Measurements from ENCODE around the gene GAGE13.

GAGE13 gene

DNA sequence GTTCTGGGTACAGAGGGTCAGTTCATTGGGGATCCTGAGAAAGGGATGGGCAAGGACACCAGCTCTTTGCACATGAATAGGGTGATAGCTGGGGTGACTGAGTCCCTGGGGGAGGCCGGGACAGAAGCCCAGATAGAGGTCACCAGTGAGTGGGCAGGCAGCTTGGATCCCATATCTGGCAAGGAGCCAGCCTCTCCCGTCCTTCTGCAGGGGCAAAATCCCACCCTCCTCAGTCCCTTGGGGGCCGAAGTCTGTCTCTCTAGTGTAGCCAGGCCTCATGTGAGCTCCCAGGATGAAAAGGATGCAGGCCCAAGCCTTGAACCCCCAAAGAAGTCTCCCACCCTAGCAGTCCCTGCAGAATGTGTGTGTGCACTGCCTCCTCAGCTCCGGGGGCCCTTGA lies 44.8 kb upstream of the GAGE13 start:
- no peaks in the 10 kb centered on the region for H3K4me1 ChIP-seq (ENCODE audit: insufficient read depth, low read length, severe bottlenecking)
- no peaks in the 10 kb centered on the region for H4K20me1 ChIP-seq (ENCODE audit: insufficient read depth, low read length)
- H3K4me3 ChIP-seq (ENCODE audit: low read depth, low read length, poor library complexity, severe bottlenecking): no peak overlapping the region
- H3F3A ChIP-seq (ENCODE audit: insufficient read depth, low read length): no peaks in the 10 kb centered on the region
- H2AFZ ChIP-seq (ENCODE audit: low read length): no peak overlapping the region
- H3K9me2 ChIP-seq (ENCODE audit: low read depth, low read length): no peaks in the 10 kb centered on the region
- no peak overlapping the region for H3K27ac ChIP-seq (ENCODE audit: low read depth, low read length, poor library complexity, severe bottlenecking)
- no peak overlapping the region for H3K4me2 ChIP-seq (ENCODE audit: low read length)
- H3K9ac ChIP-seq (ENCODE audit: low read length): no peak overlapping the region
- H3K36me3 ChIP-seq (ENCODE audit: insufficient read depth, low read length): no peaks in the 10 kb centered on the region; the same call in 1 of the 2 replicates
- no peaks in the 10 kb centered on the region for H3K79me2 ChIP-seq (ENCODE audit: insufficient read depth, low read length)
- TF ChIP-seq CTCF (IDR thresholded peaks at IDR 0.05; ENCODE audit: low read length): no peak
- TF ChIP-seq EZH2 (IDR thresholded peaks at IDR 0.05; ENCODE audit: borderline replicate concordance, low read length): no peak
- H3K27me3 ChIP-seq (ENCODE audit: insufficient read depth, low read length): no peaks in the 10 kb centered on the region
- H3K9me3 ChIP-seq (ENCODE audit: low read length): no peaks in the 10 kb centered on the region

DNA sequence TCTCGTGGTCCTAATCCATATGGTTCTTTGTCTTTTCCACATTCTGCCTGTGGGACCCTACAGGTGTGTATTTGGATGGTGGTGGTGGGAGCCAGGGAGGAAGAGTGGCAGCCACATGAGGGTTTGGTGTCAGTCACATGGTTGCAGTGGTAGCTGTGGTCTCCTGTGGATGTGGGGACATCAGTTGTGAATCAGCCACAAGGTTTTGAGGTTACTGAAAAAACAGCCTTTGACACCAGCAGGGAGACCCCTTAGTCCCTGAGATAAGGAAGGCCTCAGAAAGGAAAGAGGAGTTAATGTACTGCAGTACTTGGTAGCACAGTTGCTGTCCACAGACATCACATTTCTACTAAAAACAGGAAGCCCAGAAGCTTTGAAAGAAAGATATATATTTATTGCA lies 43.7 kb upstream of the GAGE13 start:
- no peaks in the 10 kb centered on the region for H3K4me1 ChIP-seq (ENCODE audit: insufficient read depth, low read length, severe bottlenecking)
- H2AFZ ChIP-seq (ENCODE audit: low read length): no peak overlapping the region
- no peaks in the 10 kb centered on the region for H3K27me3 ChIP-seq (ENCODE audit: insufficient read depth, low read length)
- H3K36me3 ChIP-seq (ENCODE audit: insufficient read depth, low read length): no peaks in the 10 kb centered on the region; the same call in 1 of the 2 replicates
- H3F3A ChIP-seq (ENCODE audit: insufficient read depth, low read length): no peaks in the 10 kb centered on the region
- H3K9me2 ChIP-seq (ENCODE audit: low read depth, low read length): no peaks in the 10 kb centered on the region
- TF ChIP-seq CTCF (IDR thresholded peaks at IDR 0.05; ENCODE audit: low read length): no peak
- no peak for TF ChIP-seq EZH2 (IDR thresholded peaks at IDR 0.05; ENCODE audit: borderline replicate concordance, low read length)
- H3K27ac ChIP-seq (ENCODE audit: low read depth, low read length, poor library complexity, severe bottlenecking): no peak overlapping the region
- H4K20me1 ChIP-seq (ENCODE audit: insufficient read depth, low read length): no peaks in the 10 kb centered on the region
- H3K79me2 ChIP-seq (ENCODE audit: insufficient read depth, low read length): no peaks in the 10 kb centered on the region
- no peak overlapping the region for H3K4me3 ChIP-seq (ENCODE audit: low read depth, low read length, poor library complexity, severe bottlenecking)
- no peak overlapping the region for H3K4me2 ChIP-seq (ENCODE audit: low read length)
- no peak overlapping the region for H3K9ac ChIP-seq (ENCODE audit: low read length)
- H3K9me3 ChIP-seq (ENCODE audit: low read length): no peaks in the 10 kb centered on the region

DNA sequence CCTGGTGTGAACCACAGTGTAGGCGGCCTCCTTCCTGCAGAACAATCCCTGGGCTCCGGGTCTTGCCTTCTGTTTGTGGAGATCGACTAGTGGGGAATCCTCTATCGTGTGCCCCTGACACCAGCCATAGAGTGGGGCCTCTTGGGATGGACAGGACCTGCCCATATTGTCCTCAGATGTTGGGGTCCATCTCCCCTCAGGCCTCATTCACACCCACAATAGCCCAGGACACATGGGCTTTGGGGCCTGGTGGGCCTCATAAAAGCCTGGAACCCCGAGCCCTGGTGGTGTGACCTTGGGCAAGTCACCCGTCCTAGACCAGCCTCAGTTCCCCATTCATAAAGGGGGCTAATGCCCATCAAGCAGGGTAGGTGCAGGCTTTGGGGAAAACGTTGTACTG lies 41.2 kb upstream of the GAGE13 start:
- Histone ChIP-seq H3K36me3 (ENCODE audit: insufficient read depth, low read length) (no peaks in the 10 kb centered on the region; the same call in 1 of the 2 replicates), H2AFZ (ENCODE audit: low read length) (no peak overlapping the region), H3K4me2 (ENCODE audit: low read length) (no peak overlapping the region), H3K4me3 (ENCODE audit: low read depth, low read length, poor library complexity, severe bottlenecking) (no peak overlapping the region), H3K9me3 (ENCODE audit: low read length) (no peaks in the 10 kb centered on the region), H3F3A (ENCODE audit: insufficient read depth, low read length) (no peaks in the 10 kb centered on the region), H3K9ac (ENCODE audit: low read length) (no peak overlapping the region), H3K27me3 (ENCODE audit: insufficient read depth, low read length) (no peaks in the 10 kb centered on the region), H3K79me2 (ENCODE audit: insufficient read depth, low read length) (no peaks in the 10 kb centered on the region), H4K20me1 (ENCODE audit: insufficient read depth, low read length) (no peaks in the 10 kb centered on the region), H3K9me2 (ENCODE audit: low read depth, low read length) (no peaks in the 10 kb centered on the region), H3K4me1 (ENCODE audit: insufficient read depth, low read length, severe bottlenecking) (no peaks in the 10 kb centered on the region), H3K27ac (ENCODE audit: low read depth, low read length, poor library complexity, severe bottlenecking) (no peak overlapping the region)
- TF ChIP-seq CTCF (IDR thresholded peaks at IDR 0.05; ENCODE audit: low read length) (no peak), EZH2 (IDR thresholded peaks at IDR 0.05; ENCODE audit: borderline replicate concordance, low read length) (no peak)

Measured in OCI-LY1 (cell line).